Measurements from ENCODE around the gene VPS13A.

The VPS13A gene

GRCh38 chr9:77462066-77462465, 284.7 kb downstream of the VPS13A start:
- DNase-seq, result no peak

GRCh38 chr9:77463151-77463550, 285.8 kb downstream of the VPS13A start:
- no peak for DNase-seq

- DNase-seq, result no peak
These were observed 287.3 kb downstream of the VPS13A start for GRCh38 chr9:77464661-77465060.

GRCh38 chr9:77469515-77470231, 292.3 kb downstream of the VPS13A start:
- DNase-seq, result no peak

All from NCI-H1417 (cell line).